T-cell (primary cell): Measurements from ENCODE around the gene KLF7. TPM values are rescaled to one million over a fixed set of nuclear protein-coding genes. Genes with fewer than 3 reads are reported as not detected.

Source experiments
- ATAC-seq, 4 experiments: fragments of 200-7000 bp in 3 of 4; fragments of 150-1000 bp in 1 of 4; cut with Tn5 transposase; replicated peaks in 1 of 4; 1 replicate in 3 of 4; 2 replicates in 1 of 4; pipeline ENCODE4 v1.10.0; 2021; ENCODE audit warnings: moderate library complexity in 3 of 4, mild to moderate bottlenecking in 2 of 4, moderate number of reproducible peaks in 1 of 4
- CTCF ChIA-PET, 2 donors: fragments of 300-600 bp; sonication (Branson Sonifier 250); formaldehyde crosslinking; loops; one replicate each; lab custom pipeline; 2022; ENCODE audit warnings: antibody characterized with exemption in 2 of 2; lab: Charles Lee
- POLR2A ChIA-PET, 2 donors: fragments of 300-600 bp; sonication (Branson Sonifier 250); formaldehyde crosslinking; loops; one replicate each; lab custom pipeline; 2022; ENCODE audit warnings: antibody characterized with exemption in 2 of 2; lab: Charles Lee
- DNase-seq, 35 experiments: peaks; one replicate each; pipeline versions ENCODE4 v3.0.0 to v3.0.0-alpha.2; 2013 to 2023
- H3K27ac ChIP-seq: one replicate; pipeline ENCODE4 v1.5.1; 2013; ENCODE audit warnings: low read length
- H3K27me3 ChIP-seq, 2 experiments: replicated peaks in 1 of 2; 1 replicate in 1 of 2; 2 replicates in 1 of 2; pipeline versions ENCODE4 v1.6.1 to v1.7.0; 2013; ENCODE audit warnings: low read length in 1 of 2, mixed read lengths in 1 of 2; ENCODE audit not compliant: control insufficient read depth in 2 of 2, insufficient read depth in 2 of 2; ENCODE audit errors: extremely low read depth in 1 of 2
- H3K36me3 ChIP-seq, 2 donors: 1 replicate in 1 of 2; 2 replicates in 1 of 2; pipeline versions ENCODE4 v1.6.1 to v1.7.0; 2013; ENCODE audit warnings: low read length in 1 of 2; ENCODE audit not compliant: control insufficient read depth in 2 of 2, insufficient read depth in 1 of 2; ENCODE audit errors: extremely low read depth in 1 of 2
- H3K4me1 ChIP-seq, 2 experiments: 1 replicate in 1 of 2; 2 replicates in 1 of 2; pipeline versions ENCODE4 v1.6.1 to v1.7.0; 2013; ENCODE audit warnings: low read length in 2 of 2, mixed read lengths in 1 of 2; ENCODE audit not compliant: insufficient read depth in 2 of 2, control insufficient read depth in 1 of 2; ENCODE audit errors: extremely low read depth in 1 of 2
- H3K4me3 ChIP-seq, 2 donors: 1 replicate in 1 of 2; 2 replicates in 1 of 2; pipeline versions ENCODE4 v1.5.1 to v1.7.0; 2013; ENCODE audit warnings: mild to moderate bottlenecking in 2 of 2, low read length in 1 of 2, moderate library complexity in 1 of 2; ENCODE audit not compliant: control insufficient read depth in 1 of 2; ENCODE audit errors: extremely low read depth in 1 of 2
- H3K9me3 ChIP-seq: 2 replicates; pipeline ENCODE4 v1.7.0; 2013
- H3K27ac Mint-ChIP-seq, 2 donors: one replicate each; pipeline ENCODE4 v1.8.0; 2020 to 2021; ENCODE audit warnings: mild to moderate bottlenecking in 2 of 2, mixed read lengths in 2 of 2
- H3K27me3 Mint-ChIP-seq, 2 donors: one replicate each; pipeline ENCODE4 v1.8.0; 2021 to 2022; ENCODE audit warnings: mixed read lengths in 2 of 2
- H3K36me3 Mint-ChIP-seq: one replicate; pipeline ENCODE4 v1.8.0; 2021; ENCODE audit warnings: mixed read lengths
- H3K4me1 Mint-ChIP-seq, 3 donors: one replicate each; pipeline ENCODE4 v1.8.0; 2020 to 2022; ENCODE audit warnings: mixed read lengths in 3 of 3, mild to moderate bottlenecking in 1 of 3
- H3K4me3 Mint-ChIP-seq, 3 donors: one replicate each; pipeline ENCODE4 v1.8.0; 2020 to 2022; ENCODE audit warnings: mild to moderate bottlenecking in 3 of 3, mixed read lengths in 3 of 3, moderate library complexity in 3 of 3
- H3K9me3 Mint-ChIP-seq, 3 donors: one replicate each; pipeline ENCODE4 v1.8.0; 2020 to 2022; ENCODE audit warnings: mixed read lengths in 3 of 3
- WGBS: methylation state at CpG from one replicate; pipeline ENCODE4 v1.1.5; 2013; ENCODE audit warnings: missing lambda C conversion rate; ENCODE audit not compliant: insufficient coverage; 5-methylcytosine and 5-hydroxymethylcytosine counted together
- total RNA-seq, 35 experiments: library from RNA in 6 of 35; stranded (reverse) in 6 of 35; fragments of 120-200 nt in 1 of 35; gene quantifications; one replicate each; pipeline versions ENCODE4 v1.2.1 to v1.2.4 and lab custom pipeline; 2013 to 2026

Gene KLF7
- total RNA-seq, 5 donors from 2014 or later (not counting 1 experiment from before 2014, with no cell fraction given) = 56.8 to 90.6 (median 65.7) TPM

- no peaks in the 10 kb centered on the region for H3K27me3 ChIP-seq
- no peak overlapping the region for H3K27ac Mint-ChIP-seq
- no peaks in the 10 kb centered on the region for H3K9me3 ChIP-seq
- peaks cover 5 to 8% of the 10 kb centered on the region in 2 donors for H3K27me3 Mint-ChIP-seq
- no peaks in the 10 kb centered on the region for H3K9me3 Mint-ChIP-seq
- no peak overlapping the region for H3K4me3 Mint-ChIP-seq
- no peaks in the 10 kb centered on the region for H3K4me1 Mint-ChIP-seq
- CTCF ChIA-PET = interaction anchor here in 1 of 2 donors (0.7 kb wide), 1 partner anchor 12 kb away, joined by 3 read pairs; no protein-coding TSS in a partner anchor
- H3K4me1 ChIP-seq = no peaks in the 10 kb centered on the region
- POLR2A ChIA-PET = no interaction called here
- H3K4me3 ChIP-seq = no peak overlapping the region
- no peak overlapping the region for H3K27ac ChIP-seq
- DNase-seq (no peak), ATAC-seq (no peak)
- no CpG with 5 or more reads among the region's 1 CpG for WGBS
- H3K36me3 ChIP-seq = no peaks in the 10 kb centered on the region
- no peaks in the 10 kb centered on the region for H3K36me3 Mint-ChIP-seq
Measured at GRCh38 chr2:207061181-207061580, 104.6 kb downstream of the KLF7 start.

- Mint-ChIP-seq H3K27me3 (peaks cover 4 to 5% of the 10 kb centered on the region in 2 donors), H3K9me3 (peaks cover 0 to 4% (median 0%) of the 10 kb centered on the region in 3 donors), H3K27ac (no peak overlapping the region), H3K36me3 (no peaks in the 10 kb centered on the region), H3K4me1 (no peaks in the 10 kb centered on the region), H3K4me3 (no peak overlapping the region)
- CTCF ChIA-PET = no interaction called here
- ATAC-seq = no peak
- Histone ChIP-seq H3K9me3 (no peaks in the 10 kb centered on the region), H3K36me3 (no peaks in the 10 kb centered on the region), H3K27ac (no peak overlapping the region), H3K4me3 (no peak overlapping the region), H3K27me3 (no peaks in the 10 kb centered on the region), H3K4me1 (no peaks in the 10 kb centered on the region)
- POLR2A ChIA-PET = no interaction called here
- DNase-seq = no peak
- WGBS = 95% methylated on average over 4 of the region's 6 CpGs
Measured at GRCh38 chr2:207055257-207055656, 110.5 kb downstream of the KLF7 start.

GRCh38 chr2:207054521-207054920, 111.2 kb downstream of the KLF7 start:
- peaks cover 4 to 5% of the 10 kb centered on the region in 2 donors for H3K27me3 Mint-ChIP-seq
- Histone ChIP-seq H3K36me3 (no peaks in the 10 kb centered on the region), H3K9me3 (no peaks in the 10 kb centered on the region), H3K4me1 (no peaks in the 10 kb centered on the region), H3K4me3 (no peak overlapping the region), H3K27ac (no peak overlapping the region), H3K27me3 (no peaks in the 10 kb centered on the region)
- H3K27ac Mint-ChIP-seq = no peak overlapping the region
- WGBS = 100% methylated on average over 2 of the region's 4 CpGs
- ATAC-seq = no peak
- H3K4me3 Mint-ChIP-seq = no peak overlapping the region
- no peaks in the 10 kb centered on the region for H3K36me3 Mint-ChIP-seq
- ChIA-PET CTCF (no interaction called here), POLR2A (no interaction called here)
- H3K4me1 Mint-ChIP-seq = no peaks in the 10 kb centered on the region
- DNase-seq = no peak
- H3K9me3 Mint-ChIP-seq = peaks cover 0 to 4% (median 0%) of the 10 kb centered on the region in 3 donors

GRCh38 chr2:207051385-207051965, 114.3 kb downstream of the KLF7 start:
- H3K27ac ChIP-seq = no peak overlapping the region
- H3K4me1 ChIP-seq = peaks cover 3 to 4% of the 10 kb centered on the region in 2 experiments
- Mint-ChIP-seq H3K4me1 (peaks cover 7 to 9% (median 9%) of the 10 kb centered on the region in 3 donors), H3K27ac (no peak overlapping the region), H3K9me3 (peaks cover 0 to 4% (median 0%) of the 10 kb centered on the region in 3 donors), H3K4me3 (no peak overlapping the region), H3K27me3 (no peaks in the 10 kb centered on the region), H3K36me3 (no peaks in the 10 kb centered on the region)
- no peaks in the 10 kb centered on the region for H3K36me3 ChIP-seq
- no peaks in the 10 kb centered on the region for H3K9me3 ChIP-seq
- ChIA-PET CTCF (no interaction called here), POLR2A (interaction anchor here in 1 of 2 donors (0.5 to 0.6 kb wide), 2 partner anchors 58 to 183 kb away, joined by 3 to 12 read pairs; no protein-coding TSS in a partner anchor)
- H3K27me3 ChIP-seq = peaks cover 0 to 2% of the 10 kb centered on the region in 2 experiments
- H3K4me3 ChIP-seq = no peak overlapping the region
- no peak for DNase-seq
- WGBS = 100% methylated on average over 1 of the region's 3 CpGs
- no peak for ATAC-seq

- no CpG with 5 or more reads among the region's 5 CpGs for WGBS
- Mint-ChIP-seq H3K36me3 (no peaks in the 10 kb centered on the region), H3K27ac (no peak overlapping the region), H3K4me3 (no peak overlapping the region), H3K9me3 (peaks cover 0 to 4% (median 0%) of the 10 kb centered on the region in 3 donors), H3K4me1 (peaks cover 10 to 14% (median 13%) of the 10 kb centered on the region in 3 donors), H3K27me3 (no peaks in the 10 kb centered on the region)
- DNase-seq (no peak), ATAC-seq (no peak)
- H3K9me3 ChIP-seq = no peaks in the 10 kb centered on the region
- H3K27ac ChIP-seq = no peak overlapping the region
- H3K36me3 ChIP-seq = no peaks in the 10 kb centered on the region
- H3K4me3 ChIP-seq = no peak overlapping the region
- peaks cover 0 to 2% of the 10 kb centered on the region in 2 experiments for H3K27me3 ChIP-seq
- CTCF ChIA-PET = interaction anchor here (1.1 to 1.5 kb wide), 2 partner anchors 94 to 424 kb away, joined by 3 to 5 read pairs; no protein-coding TSS in a partner anchor
- POLR2A ChIA-PET = interaction anchor here in 1 of 2 donors (0.7 kb wide), 1 partner anchor 11 kb away, joined by 4 read pairs; no protein-coding TSS in a partner anchor
- peaks cover 3 to 4% of the 10 kb centered on the region in 2 experiments for H3K4me1 ChIP-seq
Measured at GRCh38 chr2:207049122-207049521, 116.6 kb downstream of the KLF7 start.

GRCh38 chr2:207048416-207048815, 117.3 kb downstream of the KLF7 start:
- H3K9me3 ChIP-seq = no peaks in the 10 kb centered on the region
- peaks cover 3 to 4% of the 10 kb centered on the region in 2 experiments for H3K4me1 ChIP-seq
- ATAC-seq (no peak), DNase-seq (no peak)
- Mint-ChIP-seq H3K27me3 (no peaks in the 10 kb centered on the region), H3K4me1 (peaks cover 10 to 14% (median 13%) of the 10 kb centered on the region in 3 donors), H3K36me3 (no peaks in the 10 kb centered on the region), H3K4me3 (no peak overlapping the region), H3K9me3 (peaks cover 0 to 4% (median 0%) of the 10 kb centered on the region in 3 donors), H3K27ac (no peak overlapping the region)
- 90% methylated on average over 4 of the region's 5 CpGs for WGBS
- ChIA-PET CTCF (interaction anchor here (1.1 to 1.5 kb wide), 2 partner anchors 94 to 425 kb away, joined by 3 to 5 read pairs; no protein-coding TSS in a partner anchor), POLR2A (interaction anchor here in 1 of 2 donors (0.6 kb wide), 1 partner anchor 481 kb away, joined by 3 read pairs; the partner anchor contains the start of gene CREB1)
- H3K4me3 ChIP-seq = no peak overlapping the region
- H3K27me3 ChIP-seq = peaks cover 0 to 2% of the 10 kb centered on the region in 2 experiments
- no peaks in the 10 kb centered on the region for H3K36me3 ChIP-seq
- no peak overlapping the region for H3K27ac ChIP-seq
